Stimulated activated CD8-positive, alpha-beta memory T cell treated with anti-CD3 and anti-CD28 coated beads, Interleukin-12 subunit alpha, Interleukin-12 subunit beta, amount 100 ng/mL, for 4 hours (primary cell): ENCODE data around the gene CDC42BPB.
"Not testable (repeated sequence)": the region's sequence is repeated elsewhere in the genome, so short reads cannot be mapped to it uniquely, and the experiment has no call there.

Experiments
- DNase-seq: peaks from one replicate; pipeline ENCODE4 v3.0.0-alpha.2; 2020; ENCODE audit warnings: low read depth

CDC42BPB gene

DNA sequence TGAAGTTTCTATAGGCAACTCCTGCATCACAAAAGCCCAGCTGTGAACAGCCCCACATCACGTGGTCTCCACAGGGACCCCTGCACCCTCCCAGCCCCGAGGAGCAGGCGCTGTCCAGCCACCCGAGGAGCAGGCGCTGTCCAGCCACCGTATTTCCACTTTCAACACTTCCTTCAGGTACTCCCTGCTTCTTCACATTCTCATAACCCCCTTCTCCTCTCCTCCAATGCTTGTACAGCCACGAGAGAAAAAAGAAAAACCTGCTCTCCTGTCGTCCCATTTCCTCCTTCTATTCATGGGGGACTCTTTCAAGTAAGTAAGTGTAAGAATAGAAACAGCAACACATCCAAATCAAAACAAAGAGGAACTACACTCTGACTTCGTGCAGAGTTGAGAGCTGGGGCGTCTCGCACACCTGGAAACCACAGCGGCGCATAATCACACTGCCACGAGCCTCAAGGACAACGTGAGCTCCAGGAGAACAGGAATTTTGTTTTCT lies 11.9 kb downstream of the CDC42BPB start:
- no peak for DNase-seq

- DNase-seq: no peak
Observed at GRCh38 chr14:103043257-103044015, 13.9 kb downstream of the CDC42BPB start.

GRCh38 chr14:103041464-103041863 lies 15.9 kb downstream of the CDC42BPB start:
- no peak for DNase-seq

GRCh38 chr14:103033681-103034096 lies 23.7 kb downstream of the CDC42BPB start:
- no peak for DNase-seq

GRCh38 chr14:103031956-103032355 lies 25.4 kb downstream of the CDC42BPB start:
- no peak for DNase-seq

GRCh38 chr14:103031566-103031911 lies 25.8 kb downstream of the CDC42BPB start:
- DNase-seq: no peak

DNA sequence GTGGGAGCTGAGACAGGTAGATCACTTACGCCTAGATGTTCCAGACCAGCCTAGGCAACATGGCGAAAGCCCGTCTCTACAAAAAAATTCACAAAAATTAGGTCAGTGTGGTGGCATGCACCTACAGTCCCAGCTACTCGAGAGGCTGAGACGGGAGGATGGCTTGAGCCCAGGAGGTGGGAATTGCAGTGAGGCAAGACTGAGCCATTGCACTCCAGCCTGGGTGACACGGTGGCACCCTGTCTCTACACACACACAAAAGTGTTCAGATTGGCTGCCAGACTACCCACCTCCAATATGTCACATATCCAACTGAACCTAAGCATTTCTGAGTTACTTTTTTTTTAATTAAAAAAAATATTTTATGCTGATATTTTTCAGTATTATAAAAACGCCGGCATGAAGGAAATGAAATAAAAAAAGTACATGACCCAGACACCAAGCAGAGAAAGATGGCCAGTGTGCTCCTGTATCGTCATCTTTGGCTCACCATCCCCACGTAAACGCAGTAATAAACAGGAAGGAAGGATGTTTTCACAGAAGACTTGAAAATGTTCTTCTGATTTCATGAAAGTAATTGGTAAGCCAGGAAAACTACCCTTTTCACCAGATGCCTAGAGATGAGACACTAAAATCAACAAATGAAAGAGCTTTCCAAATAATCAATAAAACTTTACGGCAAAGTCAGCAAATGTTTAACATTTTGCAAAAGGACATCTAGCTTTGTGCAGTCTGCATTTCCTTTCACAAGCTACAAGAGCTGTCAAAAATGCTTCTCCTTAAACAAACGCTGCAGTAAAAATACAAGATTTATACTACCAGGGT lies 26.4 kb downstream of the CDC42BPB start:
- DNase-seq: no peak

- DNase-seq: no peak
Observed at GRCh38 chr14:103029936-103030335, 27.4 kb downstream of the CDC42BPB start.

DNA sequence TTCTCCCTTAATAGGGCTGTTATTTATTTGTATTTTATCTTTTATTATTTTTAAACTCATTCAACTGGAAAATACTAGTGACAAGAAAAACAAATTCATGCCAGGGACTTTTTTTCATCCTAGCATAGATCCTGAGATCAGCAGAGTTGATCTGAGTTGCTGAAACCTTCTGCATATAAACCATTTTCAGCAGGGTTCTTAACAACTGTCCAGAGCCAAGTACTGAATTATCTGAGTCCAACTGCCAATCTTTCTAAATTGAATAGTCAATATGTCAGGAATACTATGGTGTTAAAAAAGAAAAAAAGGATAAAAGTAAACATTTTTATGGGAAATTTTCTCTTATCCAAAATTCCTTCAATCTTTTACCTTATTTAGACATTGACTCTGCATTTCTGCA lies 28.6 kb downstream of the CDC42BPB start:
- no peak for DNase-seq

- DNase-seq: no peak
Observed at GRCh38 chr14:103028161-103028767, 29.1 kb downstream of the CDC42BPB start.

GRCh38 chr14:103027451-103027850 lies 29.9 kb downstream of the CDC42BPB start:
- no peak for DNase-seq

- no peak for DNase-seq
Observed at GRCh38 chr14:103026988-103027387, 30.4 kb downstream of the CDC42BPB start.

- DNase-seq: not testable (repeated sequence)
Observed at GRCh38 chr14:103026196-103026595, 31.2 kb downstream of the CDC42BPB start.

DNA sequence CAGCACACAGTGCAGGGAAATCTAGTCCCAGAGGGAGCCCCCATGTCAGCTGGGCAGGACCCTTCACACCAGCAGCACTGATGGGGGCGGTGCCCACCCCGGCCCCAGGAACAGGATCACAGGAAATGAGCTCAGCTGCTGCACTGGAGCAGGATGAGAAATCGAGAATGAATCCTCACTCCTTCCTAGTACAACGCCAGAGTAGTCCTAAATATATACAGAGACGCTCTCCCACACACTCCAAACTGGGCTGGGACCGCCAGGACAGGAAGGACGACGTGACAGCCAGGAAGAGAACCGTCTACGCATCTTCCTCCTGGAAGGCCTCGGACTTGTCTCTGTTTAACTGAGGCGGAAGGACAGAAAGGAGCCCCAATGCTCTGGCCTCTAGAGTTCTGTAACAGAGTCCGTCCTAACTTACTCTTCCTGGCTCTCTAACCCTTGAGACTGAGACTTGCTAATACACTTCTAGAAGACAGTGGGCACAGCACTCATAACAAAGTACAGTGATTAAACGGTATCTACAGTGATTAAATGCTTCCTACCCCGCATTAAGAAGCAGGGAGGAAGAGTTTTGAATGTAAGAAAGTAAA lies 33.4 kb downstream of the CDC42BPB start:
- no peak for DNase-seq

DNA sequence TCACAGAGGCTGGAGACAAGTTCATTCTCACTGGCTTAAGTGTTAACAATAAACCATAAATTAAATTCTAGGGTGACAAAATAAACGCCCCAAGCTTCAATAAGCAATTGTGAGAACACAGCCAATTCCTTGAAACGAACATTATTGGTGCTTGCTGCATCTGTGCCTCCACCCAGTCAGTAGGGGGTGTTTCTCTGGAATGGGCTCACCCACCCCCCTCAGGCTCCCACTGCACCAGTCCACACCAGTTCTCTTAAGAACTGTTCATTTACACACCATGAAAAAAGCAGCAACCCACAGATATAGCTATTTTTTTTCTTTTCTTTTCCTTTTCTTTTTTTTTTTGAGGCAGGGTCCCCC lies 34.7 kb downstream of the CDC42BPB start:
- DNase-seq: no peak

GRCh38 chr14:103022002-103022684 lies 35.2 kb downstream of the CDC42BPB start:
- DNase-seq: no peak

DNA sequence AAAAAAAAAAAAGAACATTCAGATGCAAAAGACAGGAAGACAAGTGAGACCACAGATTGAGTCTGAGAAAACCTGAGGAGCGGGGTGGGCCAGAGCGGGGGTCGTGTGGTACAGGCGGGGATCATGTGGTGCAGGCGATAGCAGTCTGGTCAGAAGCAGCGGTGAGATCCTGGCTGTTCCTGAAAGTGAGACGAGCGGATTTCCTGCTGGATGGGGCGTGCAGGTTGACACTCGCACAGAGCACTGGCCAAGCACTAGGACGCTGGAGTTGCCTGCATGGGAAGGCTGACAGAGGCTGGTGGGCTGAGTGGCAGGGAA lies 35.7 kb downstream of the CDC42BPB start:
- no peak for DNase-seq

- no peak for DNase-seq
Observed at GRCh38 chr14:103020271-103021170, 36.8 kb downstream of the CDC42BPB start.

DNA sequence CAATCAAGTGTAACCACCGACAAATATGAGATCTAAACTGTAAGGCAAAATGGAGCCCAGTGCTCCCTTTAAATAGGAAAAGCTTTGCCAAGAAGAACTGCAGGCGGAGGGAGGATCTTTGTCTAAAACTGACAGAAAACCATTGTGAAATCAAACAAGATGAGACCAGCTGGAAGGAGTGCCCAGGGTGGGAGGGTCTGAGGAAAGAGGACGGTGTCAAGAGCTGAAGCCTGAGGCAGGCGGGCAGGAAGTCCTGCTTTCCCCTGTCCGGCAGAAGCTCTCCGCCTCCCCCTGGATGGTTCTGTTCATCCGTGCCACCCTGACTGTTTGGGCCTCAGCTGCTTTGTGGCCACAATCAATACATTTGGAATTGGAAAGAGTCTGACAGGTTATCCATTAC lies 37.5 kb downstream of the CDC42BPB start:
- no peak for DNase-seq

GRCh38 chr14:103019236-103019635 lies 38.1 kb downstream of the CDC42BPB start:
- DNase-seq: no peak

- no peak for DNase-seq
Observed at GRCh38 chr14:103016594-103016993, 40.8 kb downstream of the CDC42BPB start.
